Lower leg skin (tissue), 3 donors: ENCODE data around the gene XAGE1A.

Experiments
- CTCF ChIP-seq, 3 donors: fragments of 450-650 bp; IDR thresholded peaks; one replicate each; pipeline ENCODE4 v1.5.1; 2016; ENCODE audit warnings: antibody characterized with exemption in 3 of 3, mild to moderate bottlenecking in 3 of 3, moderate library complexity in 2 of 3
- POLR2A ChIP-seq, 2 donors: fragments of 450-650 bp; IDR thresholded peaks; one replicate each; pipeline ENCODE4 v1.6.1; 2016 to 2017; ENCODE audit warnings: antibody characterized with exemption in 2 of 2, mild to moderate bottlenecking in 1 of 2, moderate library complexity in 1 of 2

- no peak for TF ChIP-seq CTCF (IDR thresholded peaks at IDR 0.05)
- TF ChIP-seq POLR2A (IDR thresholded peaks at IDR 0.05), result no peak
These were observed 11.7 kb downstream of the XAGE1A start for GRCh38 chrX:52507331-52507730.
